ENCODE data around the gene C16orf90. TPM values are rescaled to one million over a fixed set of nuclear protein-coding genes. Genes with fewer than 3 reads are reported as not detected.
"Not testable (repeated sequence)": the region's sequence is repeated elsewhere in the genome, so short reads cannot be mapped to it uniquely, and the experiment has no call there.

C16orf90 gene
- total and polyA plus RNA-seq, 8 donors = not detected

GRCh38 chr16:3509470-3509928, 14.2 kb upstream of the C16orf90 start:
- Histone ChIP-seq H3K27me3 (no peaks in the 10 kb centered on the region), H3K4me1 (no peaks in the 10 kb centered on the region), H3K9me3 (no peaks in the 10 kb centered on the region), H3K4me3 (no peak overlapping the region), H3K36me3 (peaks cover 0 to 46% (median 8%) of the 10 kb centered on the region in 3 donors), H3K27ac (no peak overlapping the region)
- intact Hi-C loops (cut with DNase I) = no loop called here
- WGBS, 2 donors = 93 to 96% methylated on average over 13 of the region's 13 CpGs
- ATAC-seq = no peak
- TF ChIP-seq, protein P1, sequence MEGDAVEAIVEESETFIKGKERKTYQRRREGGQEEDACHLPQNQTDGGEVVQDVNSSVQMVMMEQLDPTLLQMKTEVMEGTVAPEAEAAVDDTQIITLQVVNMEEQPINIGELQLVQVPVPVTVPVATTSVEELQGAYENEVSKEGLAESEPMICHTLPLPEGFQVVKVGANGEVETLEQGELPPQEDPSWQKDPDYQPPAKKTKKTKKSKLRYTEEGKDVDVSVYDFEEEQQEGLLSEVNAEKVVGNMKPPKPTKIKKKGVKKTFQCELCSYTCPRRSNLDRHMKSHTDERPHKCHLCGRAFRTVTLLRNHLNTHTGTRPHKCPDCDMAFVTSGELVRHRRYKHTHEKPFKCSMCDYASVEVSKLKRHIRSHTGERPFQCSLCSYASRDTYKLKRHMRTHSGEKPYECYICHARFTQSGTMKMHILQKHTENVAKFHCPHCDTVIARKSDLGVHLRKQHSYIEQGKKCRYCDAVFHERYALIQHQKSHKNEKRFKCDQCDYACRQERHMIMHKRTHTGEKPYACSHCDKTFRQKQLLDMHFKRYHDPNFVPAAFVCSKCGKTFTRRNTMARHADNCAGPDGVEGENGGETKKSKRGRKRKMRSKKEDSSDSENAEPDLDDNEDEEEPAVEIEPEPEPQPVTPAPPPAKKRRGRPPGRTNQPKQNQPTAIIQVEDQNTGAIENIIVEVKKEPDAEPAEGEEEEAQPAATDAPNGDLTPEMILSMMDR (IDR thresholded peaks at IDR 0.05) = no peak
- no peak for DNase-seq
- no peak for FAIRE-seq

DNA sequence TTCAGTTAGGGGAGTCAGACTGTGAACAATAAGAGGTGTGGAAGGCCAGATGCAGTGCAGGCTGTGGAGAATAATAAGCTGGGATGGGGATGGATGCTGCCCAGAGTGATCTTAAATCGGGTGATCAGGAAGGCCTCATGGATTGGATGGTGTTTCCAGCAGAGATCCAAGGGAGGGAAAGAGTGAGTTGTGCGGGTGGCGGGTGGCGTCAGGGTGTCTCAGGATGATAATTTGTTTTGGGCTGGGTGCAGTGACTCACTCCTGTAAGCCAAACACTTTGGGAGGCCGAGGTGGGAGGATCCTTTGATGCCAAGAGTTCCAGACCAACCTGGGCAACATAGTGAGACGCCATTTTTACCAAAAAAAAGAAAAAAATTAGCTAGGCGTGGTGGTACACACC, 13.4 kb upstream of the C16orf90 start:
- ATAC-seq (no peak), FAIRE-seq (no peak)
- H3K9me3 ChIP-seq = no peaks in the 10 kb centered on the region

GRCh38 chr16:3503523-3503922, 8.2 kb upstream of the C16orf90 start:
- TF ChIP-seq, protein P1 (IDR thresholded peaks at IDR 0.05) = no peak
- no peak overlapping the region for H3K27ac ChIP-seq
- intact Hi-C loops (cut with DNase I) = no loop called here
- peaks cover 0 to 3% (median 0%) of the 10 kb centered on the region in 3 donors for H3K36me3 ChIP-seq
- WGBS, 2 donors = 85 to 89% methylated on average over 6 of the region's 6 CpGs
- H3K27me3 ChIP-seq = no peaks in the 10 kb centered on the region
- ATAC-seq (no peak), FAIRE-seq (no peak), DNase-seq (no peak)
- H3K9me3 ChIP-seq = no peaks in the 10 kb centered on the region
- H3K4me1 ChIP-seq = peaks cover 0 to 9% (median 4%) of the 10 kb centered on the region in 3 donors
- H3K4me3 ChIP-seq = no peak overlapping the region

More for the DNA sequence above, 13.4 kb upstream of the C16orf90 start:
- no peaks in the 10 kb centered on the region for H3K27me3 ChIP-seq
- WGBS, 2 donors = 94 to 96% methylated on average over 7 of the region's 7 CpGs
- intact Hi-C loops (cut with DNase I) = no loop called here
- TF ChIP-seq, protein P1 (IDR thresholded peaks at IDR 0.05) = no peak
- no peaks in the 10 kb centered on the region for H3K4me1 ChIP-seq
- H3K4me3 ChIP-seq = no peak overlapping the region
- H3K27ac ChIP-seq = no peak overlapping the region
- H3K36me3 ChIP-seq = peaks cover 0 to 39% (median 5%) of the 10 kb centered on the region in 3 donors
- no peak for DNase-seq

DNA sequence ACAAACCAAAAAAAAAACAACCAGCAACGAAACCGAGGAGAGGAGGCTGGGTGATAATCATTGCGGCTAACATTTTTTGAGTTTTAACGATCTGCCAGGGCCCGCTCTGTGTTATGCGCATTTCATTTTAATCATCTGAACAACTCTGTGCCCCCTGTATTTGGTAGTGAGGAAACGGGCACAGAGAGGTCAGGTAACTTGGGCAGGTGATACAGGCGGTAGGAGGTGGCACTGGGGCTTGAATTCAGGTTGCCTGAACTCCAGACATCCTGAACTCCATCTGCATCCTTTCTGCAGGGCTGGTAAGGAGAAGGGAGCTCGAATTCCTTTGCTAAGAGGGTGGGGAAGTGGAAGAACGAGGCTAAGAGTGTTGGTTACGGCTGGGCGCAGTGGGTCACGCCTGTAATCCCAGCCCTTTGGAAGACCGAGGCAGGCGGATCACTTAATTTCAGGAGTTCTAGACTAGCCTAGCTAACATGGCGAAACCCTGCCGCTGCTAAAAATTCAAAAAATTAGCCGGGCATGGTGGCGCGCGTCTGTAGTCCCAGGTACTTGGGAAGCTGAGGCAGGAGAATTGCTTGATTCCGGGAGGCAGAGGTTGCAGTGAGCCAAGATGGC, 6.6 kb upstream of the C16orf90 start:
- Histone ChIP-seq H3K9me3 (no peaks in the 10 kb centered on the region), H3K36me3 (no peaks in the 10 kb centered on the region), H3K4me3 (peak overlapping the region; percentile 62 to 83 (median 70)), H3K27ac (no peak overlapping the region), H3K27me3 (no peaks in the 10 kb centered on the region), H3K4me1 (peaks cover 0 to 9% (median 4%) of the 10 kb centered on the region in 3 donors)
- no peak for FAIRE-seq
- DNase-seq = no peak
- intact Hi-C loops (cut with DNase I) = no loop called here
- WGBS, 2 donors = 73 to 76% methylated on average over 22 of the region's 22 CpGs
- no peak for ATAC-seq
- TF ChIP-seq, protein P1 (IDR thresholded peaks at IDR 0.05) = no peak

DNA sequence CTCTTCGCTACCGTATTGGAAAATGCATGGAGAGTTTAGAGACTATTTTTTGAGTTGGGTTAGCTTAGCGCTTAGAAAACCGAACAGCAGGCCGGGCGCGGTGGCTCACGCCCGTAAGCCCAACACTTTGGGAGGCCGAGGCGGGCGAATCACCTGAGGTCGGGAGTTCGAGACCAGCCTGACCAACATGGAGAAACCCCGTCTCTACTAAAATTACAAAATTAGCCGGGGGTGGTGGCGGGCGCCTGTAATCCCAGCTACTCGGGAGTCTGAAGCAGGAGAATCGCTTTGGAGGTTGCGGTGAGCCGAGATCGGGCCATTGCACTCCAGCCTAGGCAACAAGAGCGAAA, 6.1 kb upstream of the C16orf90 start:
- H3K36me3 ChIP-seq; H3K27me3 ChIP-seq; DNase-seq; FAIRE-seq; H3K4me1 ChIP-seq; intact Hi-C loops (cut with DNase I); H3K9me3 ChIP-seq: not testable (repeated sequence)
- WGBS, 2 donors = 8 to 10% methylated on average over 24 of the region's 24 CpGs
- Histone ChIP-seq H3K4me3 (peak overlapping the region; percentile 62 to 83 (median 70)), H3K27ac (peak overlapping the region; percentile 26 to 75 (median 54))
- peak in 2 of 4 donors; percentile 3 to 9 for ATAC-seq
